EH (cell line): ENCODE results near the gene RICTOR.
"Not testable (repeated sequence)": the region's sequence is repeated elsewhere in the genome, so short reads cannot be mapped to it uniquely, and the experiment has no call there.

Source experiments
- DNase-seq: peaks from one replicate; pipeline ENCODE4 v3.0.0-alpha.2; 2015; ENCODE audit warnings: low read depth

The RICTOR gene

GRCh38 chr5:39006650-39007049 is 67.5 kb downstream of the RICTOR start:
- no peak for DNase-seq

- DNase-seq, result peak; percentile 30
Observed at GRCh38 chr5:39005566-39006232, 68.5 kb downstream of the RICTOR start.

GRCh38 chr5:39001683-39002082 is 72.5 kb downstream of the RICTOR start:
- no peak for DNase-seq

- DNase-seq, result no peak
Observed at GRCh38 chr5:38999037-38999436, 75.2 kb downstream of the RICTOR start.

GRCh38 chr5:38997591-38997990 is 76.6 kb downstream of the RICTOR start:
- DNase-seq, result no peak

GRCh38 chr5:38996123-38996522 is 78.1 kb downstream of the RICTOR start:
- no peak for DNase-seq

GRCh38 chr5:38994324-38994927 is 79.8 kb downstream of the RICTOR start:
- DNase-seq, result peak; percentile 79

- not testable (repeated sequence) for DNase-seq
Observed at GRCh38 chr5:38989974-38990719, 84.1 kb downstream of the RICTOR start.

- no peak for DNase-seq
Observed at GRCh38 chr5:38985909-38986452, 88.2 kb downstream of the RICTOR start.

- DNase-seq, result no peak
Observed at GRCh38 chr5:38979535-38979934, 94.7 kb downstream of the RICTOR start.

- no peak for DNase-seq
Observed at GRCh38 chr5:38978036-38978435, 96.2 kb downstream of the RICTOR start.

- DNase-seq, result no peak
Observed at GRCh38 chr5:38968665-38969064, 105.5 kb downstream of the RICTOR start.

GRCh38 chr5:38961691-38962090 is 112.5 kb downstream of the RICTOR start:
- DNase-seq, result no peak

- DNase-seq, result no peak
Observed at GRCh38 chr5:38953426-38954012, 120.7 kb downstream of the RICTOR start.

GRCh38 chr5:38948501-38948900 is 125.7 kb downstream of the RICTOR start:
- peak; percentile 51 for DNase-seq

GRCh38 chr5:38944282-38944681 is 129.9 kb downstream of the RICTOR start:
- DNase-seq, result no peak

- no peak for DNase-seq
Observed at GRCh38 chr5:38941912-38942311, 132.3 kb downstream of the RICTOR start.

- DNase-seq, result no peak
Observed at GRCh38 chr5:38940230-38940858, 133.9 kb downstream of the RICTOR start.

- DNase-seq, result no peak
Observed at GRCh38 chr5:38938973-38939372, 135.2 kb downstream of the RICTOR start.

GRCh38 chr5:38938424-38938823 is 135.8 kb downstream of the RICTOR start:
- DNase-seq, result peak; percentile 62

- DNase-seq, result no peak
Observed at GRCh38 chr5:38936269-38936668, 137.9 kb downstream of the RICTOR start.

- no peak for DNase-seq
Observed at GRCh38 chr5:38935437-38935836, 138.8 kb downstream of the RICTOR start.
